HG03064 (cell line): ENCODE measurements around the gene PAQR4.
"Not testable (repeated sequence)": the region's sequence is repeated elsewhere in the genome, so short reads cannot be mapped to it uniquely, and the experiment has no call there.

Experiments
- ATAC-seq: cut with Tn5 transposase; IDR thresholded peaks from one replicate; pipeline ENCODE4 v1.9.1; 2021; ENCODE audit warnings: low read depth; ENCODE audit not compliant: unreplicated experiment

Gene PAQR4

GRCh38 chr16:2942045-2942444 is 27.1 kb upstream of the PAQR4 start:
- no peak for ATAC-seq

GRCh38 chr16:2943716-2944115 is 25.4 kb upstream of the PAQR4 start:
- ATAC-seq = not testable (repeated sequence)

GRCh38 chr16:2946649-2947048 is 22.5 kb upstream of the PAQR4 start:
- no peak for ATAC-seq

- no peak for ATAC-seq
These were observed 20.1 kb upstream of the PAQR4 start for GRCh38 chr16:2948807-2949704.

GRCh38 chr16:2949705-2950352 is 19.3 kb upstream of the PAQR4 start:
- ATAC-seq = no peak

GRCh38 chr16:2950353-2950724 is 18.8 kb upstream of the PAQR4 start:
- ATAC-seq = no peak

- ATAC-seq = no peak
These were observed 18.4 kb upstream of the PAQR4 start for GRCh38 chr16:2950773-2951172.

- ATAC-seq = no peak
These were observed 16.5 kb upstream of the PAQR4 start for GRCh38 chr16:2952679-2953078.

- no peak for ATAC-seq
These were observed 15.2 kb upstream of the PAQR4 start for GRCh38 chr16:2953706-2954627.

- ATAC-seq = no peak
These were observed 14.3 kb upstream of the PAQR4 start for GRCh38 chr16:2954656-2955381.

GRCh38 chr16:2955438-2955778 is 13.7 kb upstream of the PAQR4 start:
- ATAC-seq = no peak

- no peak for ATAC-seq
These were observed 13.2 kb upstream of the PAQR4 start for GRCh38 chr16:2955779-2956578.

GRCh38 chr16:2956579-2956956 is 12.6 kb upstream of the PAQR4 start:
- ATAC-seq = no peak

GRCh38 chr16:2959206-2959605 is 9.9 kb upstream of the PAQR4 start:
- no peak for ATAC-seq

- no peak for ATAC-seq
These were observed 8.8 kb upstream of the PAQR4 start for GRCh38 chr16:2960183-2961010.

GRCh38 chr16:2962334-2963073 is 6.6 kb upstream of the PAQR4 start:
- ATAC-seq = no peak

GRCh38 chr16:2963074-2963722 is 6.0 kb upstream of the PAQR4 start:
- ATAC-seq = no peak
